ENCODE results near the gene CEP128.

DNA sequence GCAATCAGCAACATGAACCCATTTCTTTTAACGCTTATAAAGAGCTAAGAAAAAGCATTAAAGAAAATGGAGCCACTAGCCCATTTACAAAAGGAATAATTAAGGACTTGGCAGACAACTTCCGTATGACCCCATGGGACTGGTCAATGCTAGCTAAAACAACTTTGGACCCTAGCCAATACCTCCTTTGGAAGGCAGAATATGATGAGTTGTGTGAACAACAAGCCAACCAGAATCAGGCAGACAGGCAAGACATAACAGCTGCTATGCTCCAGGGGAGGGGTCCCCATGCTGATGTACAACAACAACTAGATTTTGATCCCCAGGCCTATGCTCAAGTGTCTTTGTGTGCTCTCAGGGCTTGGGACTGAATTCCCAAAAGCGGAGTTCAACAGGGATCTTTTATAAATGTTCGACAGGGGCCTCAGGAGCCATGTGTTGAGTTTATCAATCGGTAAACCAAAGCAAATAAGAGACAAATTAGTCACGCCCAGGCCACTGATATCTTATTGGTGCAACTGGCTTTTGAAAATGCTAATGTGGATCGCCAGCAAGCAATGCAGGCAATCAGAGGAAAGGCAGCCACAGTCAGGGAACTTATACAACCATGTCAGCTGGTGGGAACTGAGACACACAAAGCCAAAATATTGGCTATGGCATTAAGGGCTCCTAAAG is 475.9 kb downstream of the CEP128 start:
- no peak for TF ChIP-seq CTCF (tag by site-specific recombination; IDR thresholded peaks at IDR 0.05)
- no peak for TF ChIP-seq ZNF133 (tag by site-specific recombination; IDR thresholded peaks at IDR 0.05)
- TF ChIP-seq ZNF449 (tag by site-specific recombination; IDR thresholded peaks at IDR 0.05), result no peak
- TF ChIP-seq ZBTB44 (tag by site-specific recombination; IDR thresholded peaks at IDR 0.05), result no peak
- TF ChIP-seq ZBTB21 (tag by site-specific recombination; IDR thresholded peaks at IDR 0.05), result no peak
- TF ChIP-seq ZNF121 (tag by site-specific recombination; IDR thresholded peaks at IDR 0.05), result no peak
- no peak for TF ChIP-seq ZFP37 (tag by site-specific recombination; IDR thresholded peaks at IDR 0.05)

Data from HEK293 (cell line).